Rectal smooth muscle tissue (tissue), 1 donor: ENCODE results near the gene MACROD2.
"Not testable (repeated sequence)": the region's sequence is repeated elsewhere in the genome, so short reads cannot be mapped to it uniquely, and the experiment has no call there.

Experiments
- H3K27ac ChIP-seq: one replicate; pipeline ENCODE4 v1.7.0; 2013; ENCODE audit warnings: low read depth, low read length, inconsistent platforms
- H3K27me3 ChIP-seq: one replicate; pipeline ENCODE4 v1.7.0; 2013; ENCODE audit warnings: low read length; ENCODE audit not compliant: control insufficient read depth, insufficient read depth
- H3K36me3 ChIP-seq: one replicate; pipeline ENCODE4 v1.7.0; 2013; ENCODE audit warnings: low read length; ENCODE audit not compliant: control insufficient read depth, insufficient read depth
- H3K4me1 ChIP-seq: one replicate; pipeline ENCODE4 v1.7.0; 2013; ENCODE audit warnings: low read length; ENCODE audit not compliant: control insufficient read depth, insufficient read depth
- H3K4me3 ChIP-seq: one replicate; pipeline ENCODE4 v1.7.0; 2013; ENCODE audit warnings: low read length
- H3K9ac ChIP-seq: one replicate; pipeline ENCODE4 v1.7.0; 2013; ENCODE audit warnings: low read length

Gene MACROD2

GRCh38 chr20:14009208-14009607, 13.9 kb downstream of the MACROD2 start:
- H3K36me3 ChIP-seq = no peaks in the 10 kb centered on the region

GRCh38 chr20:14012671-14013070, 17.4 kb downstream of the MACROD2 start:
- Histone ChIP-seq H3K4me1 (no peaks in the 10 kb centered on the region), H3K4me3 (no peak overlapping the region), H3K27ac (no peak overlapping the region), H3K27me3 (no peaks in the 10 kb centered on the region), H3K36me3 (no peaks in the 10 kb centered on the region), H3K9ac (no peak overlapping the region)

More at GRCh38 chr20:14009208-14009607, 13.9 kb downstream of the MACROD2 start:
- Histone ChIP-seq H3K27me3 (no peaks in the 10 kb centered on the region), H3K27ac (no peak overlapping the region), H3K4me1 (no peaks in the 10 kb centered on the region), H3K4me3 (no peak overlapping the region), H3K9ac (no peak overlapping the region)

GRCh38 chr20:14030991-14031390, 35.7 kb downstream of the MACROD2 start:
- Histone ChIP-seq H3K36me3 (no peaks in the 10 kb centered on the region), H3K4me3 (no peak overlapping the region), H3K27ac (no peak overlapping the region), H3K27me3 (no peaks in the 10 kb centered on the region), H3K9ac (no peak overlapping the region), H3K4me1 (no peaks in the 10 kb centered on the region)

GRCh38 chr20:14033310-14033709, 38.0 kb downstream of the MACROD2 start:
- no peaks in the 10 kb centered on the region for H3K36me3 ChIP-seq
- H3K27me3 ChIP-seq = no peaks in the 10 kb centered on the region
- no peak overlapping the region for H3K9ac ChIP-seq
- H3K27ac ChIP-seq = no peak overlapping the region
- H3K4me1 ChIP-seq = no peaks in the 10 kb centered on the region
- no peak overlapping the region for H3K4me3 ChIP-seq

- Histone ChIP-seq H3K27me3 (no peaks in the 10 kb centered on the region), H3K36me3 (no peaks in the 10 kb centered on the region), H3K27ac (no peak overlapping the region), H3K4me3 (no peak overlapping the region), H3K4me1 (no peaks in the 10 kb centered on the region), H3K9ac (no peak overlapping the region)
Measured at GRCh38 chr20:14036567-14036966, 41.3 kb downstream of the MACROD2 start.

- H3K4me3 ChIP-seq, H3K27ac ChIP-seq, H3K9ac ChIP-seq, H3K4me1 ChIP-seq, H3K36me3 ChIP-seq, H3K27me3 ChIP-seq: not testable (repeated sequence)
Measured at GRCh38 chr20:14044712-14045276, 49.5 kb downstream of the MACROD2 start.

- no peaks in the 10 kb centered on the region for H3K4me1 ChIP-seq
- no peak overlapping the region for H3K27ac ChIP-seq
- no peaks in the 10 kb centered on the region for H3K36me3 ChIP-seq
- H3K4me3 ChIP-seq = no peak overlapping the region
- no peak overlapping the region for H3K9ac ChIP-seq
- H3K27me3 ChIP-seq = no peaks in the 10 kb centered on the region
Measured at GRCh38 chr20:14046534-14046933, 51.2 kb downstream of the MACROD2 start.

GRCh38 chr20:14049111-14049510, 53.8 kb downstream of the MACROD2 start:
- Histone ChIP-seq H3K4me3 (no peak overlapping the region), H3K27me3 (no peaks in the 10 kb centered on the region), H3K4me1 (peaks cover 1% of the 10 kb centered on the region), H3K27ac (no peak overlapping the region), H3K9ac (no peak overlapping the region), H3K36me3 (no peaks in the 10 kb centered on the region)

GRCh38 chr20:14051454-14051853, 56.1 kb downstream of the MACROD2 start:
- H3K9ac ChIP-seq = no peak overlapping the region
- H3K4me1 ChIP-seq = peaks cover 7% of the 10 kb centered on the region
- H3K27ac ChIP-seq = no peak overlapping the region
- no peaks in the 10 kb centered on the region for H3K27me3 ChIP-seq
- H3K36me3 ChIP-seq = no peaks in the 10 kb centered on the region
- no peak overlapping the region for H3K4me3 ChIP-seq

- H3K4me1 ChIP-seq = peaks cover 7% of the 10 kb centered on the region
- no peak overlapping the region for H3K9ac ChIP-seq
- no peaks in the 10 kb centered on the region for H3K36me3 ChIP-seq
- H3K27me3 ChIP-seq = no peaks in the 10 kb centered on the region
- H3K27ac ChIP-seq = no peak overlapping the region
- no peak overlapping the region for H3K4me3 ChIP-seq
Measured at GRCh38 chr20:14055127-14055742, 59.9 kb downstream of the MACROD2 start.

GRCh38 chr20:14062171-14062570, 66.9 kb downstream of the MACROD2 start:
- no peaks in the 10 kb centered on the region for H3K4me1 ChIP-seq
- no peak overlapping the region for H3K4me3 ChIP-seq
- no peaks in the 10 kb centered on the region for H3K36me3 ChIP-seq
- H3K27me3 ChIP-seq = no peaks in the 10 kb centered on the region
- H3K27ac ChIP-seq = no peak overlapping the region
- no peak overlapping the region for H3K9ac ChIP-seq

- Histone ChIP-seq H3K9ac (no peak overlapping the region), H3K36me3 (no peaks in the 10 kb centered on the region), H3K27me3 (no peaks in the 10 kb centered on the region), H3K4me1 (no peaks in the 10 kb centered on the region), H3K27ac (no peak overlapping the region), H3K4me3 (no peak overlapping the region)
Measured at GRCh38 chr20:14062786-14063185, 67.5 kb downstream of the MACROD2 start.

- Histone ChIP-seq H3K36me3 (no peaks in the 10 kb centered on the region), H3K27ac (no peak overlapping the region), H3K4me3 (no peak overlapping the region), H3K27me3 (no peaks in the 10 kb centered on the region), H3K9ac (no peak overlapping the region), H3K4me1 (no peaks in the 10 kb centered on the region)
Measured at GRCh38 chr20:14064333-14064732, 69.0 kb downstream of the MACROD2 start.
